Activated CD4-positive, alpha-beta T cell treated with anti-CD3 and anti-CD28 coated beads, Interleukin-2, Interleukin-6, amounts not matched to agents 100 ng/mL and 50 ng/mL, durations not matched to agents 16 hours and 8 hours (primary cell): ENCODE data around the gene CYP4F3.
"Not testable (repeated sequence)": the region's sequence is repeated elsewhere in the genome, so short reads cannot be mapped to it uniquely, and the experiment has no call there.

ENCODE experiments used
- DNase-seq: peaks from one replicate; pipeline ENCODE4 v3.0.0-alpha.2; 2020

Gene CYP4F3

DNA sequence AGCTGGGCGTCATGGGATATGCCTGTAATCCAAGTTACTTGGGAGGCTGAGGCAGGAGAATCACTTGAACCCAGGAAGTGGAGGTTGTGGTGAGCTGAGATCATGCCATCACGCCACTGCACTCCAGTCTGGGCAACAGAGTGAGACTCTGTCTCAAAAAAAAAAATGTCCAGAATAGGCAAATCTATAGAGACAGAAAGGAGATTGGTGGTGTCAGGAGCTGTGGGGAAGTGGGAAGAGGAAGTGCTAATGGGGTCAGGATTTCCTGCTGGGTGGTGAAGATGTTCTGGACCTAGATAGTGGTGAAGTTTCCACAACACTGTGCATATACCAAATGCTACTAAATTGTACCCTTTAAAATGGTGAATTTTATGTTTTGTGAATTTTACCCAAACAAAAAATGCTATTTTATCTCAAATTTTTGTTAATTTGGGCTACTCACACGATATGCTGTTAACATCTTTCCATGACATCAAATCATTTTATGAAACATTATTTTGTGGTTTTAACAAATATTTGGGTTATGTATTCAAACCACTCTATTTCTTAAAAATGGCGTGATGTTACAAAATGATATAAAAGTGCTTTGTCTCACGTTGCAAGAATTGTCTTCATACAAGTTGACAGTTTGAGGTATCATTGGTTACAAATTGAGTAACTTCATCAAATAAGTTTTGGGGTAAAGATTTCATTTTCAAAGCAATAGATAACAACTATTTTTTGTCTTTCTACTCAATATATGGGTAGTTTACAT lies 7.4 kb upstream of the CYP4F3 start:
- no peak for DNase-seq

GRCh38 chr19:15634105-15634504 lies 6.6 kb upstream of the CYP4F3 start:
- DNase-seq: no peak

- no peak for DNase-seq
Measured at GRCh38 chr19:15635016-15635805, 5.5 kb upstream of the CYP4F3 start.

DNA sequence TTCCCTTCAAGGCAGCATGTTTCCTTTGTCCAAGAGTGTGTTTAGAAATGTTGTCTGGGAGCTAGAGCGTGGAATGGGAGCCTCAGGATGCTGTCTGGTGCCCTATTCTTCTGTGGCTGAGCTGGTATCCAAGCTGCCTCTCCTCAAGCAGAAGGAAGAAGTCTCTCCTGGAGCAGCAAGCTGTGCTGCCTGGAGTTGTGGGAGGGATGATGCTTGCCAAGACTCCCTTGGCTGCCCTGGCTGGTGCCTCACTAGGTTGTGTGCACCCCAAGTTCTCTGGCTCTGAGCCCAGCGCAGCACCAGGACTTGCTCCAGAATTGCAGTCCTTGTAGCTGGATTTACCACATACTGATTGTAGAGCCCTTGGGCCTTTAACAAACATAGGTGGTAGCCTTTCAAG lies 4.7 kb upstream of the CYP4F3 start:
- DNase-seq: no peak

DNA sequence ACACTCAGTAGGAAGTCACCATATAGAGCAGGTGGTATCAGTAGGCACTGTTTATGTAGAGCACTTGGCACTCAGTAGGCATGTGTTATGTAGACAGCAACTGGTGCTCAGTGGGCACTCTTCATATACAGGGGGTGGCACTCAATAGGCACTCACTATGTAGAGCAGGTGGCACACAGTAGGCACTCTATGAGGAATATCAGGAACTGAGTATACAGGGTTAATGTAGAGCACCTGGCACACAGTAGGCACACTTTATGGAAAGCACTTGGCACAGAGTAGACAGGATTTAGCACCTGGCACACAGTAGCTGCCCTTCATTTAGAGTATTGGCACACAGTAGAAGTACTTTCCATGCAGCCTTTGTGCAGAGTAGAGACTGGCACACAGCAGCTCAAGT lies 1.1 kb upstream of the CYP4F3 start:
- no peak for DNase-seq

GRCh38 chr19:15640904-15641597 lies 354 bp downstream of the CYP4F3 start:
- no peak for DNase-seq

DNA sequence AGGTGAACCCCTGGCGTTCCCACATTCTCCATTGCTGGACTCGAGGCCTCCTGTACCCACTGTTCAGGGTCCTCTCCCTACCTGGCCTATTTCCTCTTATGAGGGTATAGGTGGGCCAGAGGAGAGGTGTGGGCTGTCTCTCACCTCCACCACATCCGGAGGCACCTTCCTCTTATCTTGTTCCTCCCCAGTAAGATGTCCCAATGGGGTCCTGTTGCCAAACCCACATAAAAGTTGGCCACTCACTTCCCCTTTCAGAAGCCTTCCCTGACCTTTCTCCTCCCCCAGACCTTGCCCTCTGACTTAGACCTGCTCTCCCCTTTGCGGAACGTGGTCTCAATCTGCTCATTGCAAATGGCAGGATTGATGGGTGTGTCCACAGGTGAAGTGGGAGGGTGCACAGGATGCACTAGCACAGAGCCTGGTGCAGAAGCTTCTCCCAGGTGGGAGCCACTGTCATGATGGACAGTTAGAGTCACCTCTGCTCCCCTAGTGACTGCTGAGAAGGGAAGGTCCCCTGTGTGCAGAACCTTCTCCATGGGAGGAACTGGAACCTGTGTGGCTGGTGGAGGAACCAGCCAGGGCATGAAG lies 1.3 kb downstream of the CYP4F3 start:
- DNase-seq: no peak

- DNase-seq: no peak
Measured at GRCh38 chr19:15642807-15643206, 2.1 kb downstream of the CYP4F3 start.

GRCh38 chr19:15643387-15643786 lies 2.7 kb downstream of the CYP4F3 start:
- no peak for DNase-seq

DNA sequence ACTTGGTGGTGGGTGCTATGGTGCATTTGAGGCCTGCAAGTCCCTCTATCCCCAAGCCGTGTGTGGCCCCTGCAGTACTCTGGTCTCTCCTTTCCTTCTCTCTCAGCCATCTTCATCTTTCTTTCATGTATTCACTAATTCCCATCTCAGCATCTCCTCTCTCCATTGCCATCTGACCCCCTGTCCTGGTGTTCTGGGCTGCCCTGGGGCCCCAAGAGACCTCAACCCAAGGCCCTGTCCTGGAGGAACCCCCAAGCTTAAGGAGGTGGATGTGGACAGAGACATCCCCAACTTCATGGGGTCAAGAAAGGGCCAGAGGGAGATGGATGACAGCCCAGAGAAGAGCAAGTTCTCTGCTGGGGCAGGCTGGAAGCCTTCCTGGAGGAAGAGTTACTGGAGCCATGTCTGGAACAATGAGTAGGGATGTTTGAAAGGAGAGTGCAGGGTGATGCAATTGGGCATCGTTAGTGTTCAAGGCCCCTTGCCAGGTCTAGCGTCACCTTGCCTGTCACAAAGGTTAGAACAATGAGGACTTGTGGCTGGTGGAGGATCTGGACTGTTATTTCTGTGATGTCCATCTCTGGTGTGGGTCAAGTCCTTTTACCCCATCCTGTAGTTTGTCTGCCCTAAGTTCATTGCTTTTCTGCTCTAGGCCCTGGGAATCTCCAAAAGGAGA lies 3.5 kb downstream of the CYP4F3 start:
- no peak for DNase-seq

- no peak for DNase-seq
Measured at GRCh38 chr19:15644816-15645215, 4.1 kb downstream of the CYP4F3 start.

GRCh38 chr19:15649526-15649925 lies 8.8 kb downstream of the CYP4F3 start:
- DNase-seq: no peak

DNA sequence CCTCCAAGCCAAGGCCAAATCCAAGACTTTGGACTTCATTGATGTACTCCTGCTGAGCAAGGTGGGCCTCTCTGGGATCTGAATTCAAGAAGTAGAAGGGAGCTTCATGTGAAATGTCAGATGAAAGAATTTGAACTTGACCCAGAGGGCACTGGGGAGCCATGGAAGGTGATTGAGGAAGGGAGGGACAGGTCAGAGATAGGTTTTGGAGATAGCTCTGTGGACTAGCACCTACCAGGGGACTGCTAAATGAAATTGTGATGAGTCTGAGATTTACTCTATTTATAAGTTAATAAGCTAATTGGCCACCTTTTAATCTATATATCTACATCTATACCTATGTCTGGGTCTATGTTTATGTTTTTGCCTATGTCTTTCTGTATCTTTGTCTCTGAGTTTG lies 9.4 kb downstream of the CYP4F3 start:
- DNase-seq: not testable (repeated sequence)

DNA sequence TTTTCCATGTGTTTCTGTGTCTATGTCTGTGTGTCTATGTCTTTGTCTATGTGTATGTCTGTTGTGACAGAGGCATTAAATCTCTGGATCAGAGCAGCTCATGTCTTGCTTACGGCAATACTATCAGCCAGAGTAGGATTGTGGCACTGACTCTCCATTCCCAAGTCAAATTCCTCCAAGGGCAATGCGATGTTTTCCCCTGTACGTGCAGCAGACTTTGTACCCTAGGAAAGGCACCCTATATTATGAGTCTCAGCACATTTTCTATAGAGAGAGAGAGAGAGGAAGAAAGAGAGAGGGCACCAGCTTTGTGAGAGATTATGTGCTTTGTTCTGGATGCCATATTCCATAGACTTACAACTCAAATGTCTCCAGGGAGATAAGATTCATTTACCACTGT lies 11.1 kb downstream of the CYP4F3 start:
- no peak for DNase-seq

- no peak for DNase-seq
Measured at GRCh38 chr19:15652559-15653278, 12.0 kb downstream of the CYP4F3 start.

DNA sequence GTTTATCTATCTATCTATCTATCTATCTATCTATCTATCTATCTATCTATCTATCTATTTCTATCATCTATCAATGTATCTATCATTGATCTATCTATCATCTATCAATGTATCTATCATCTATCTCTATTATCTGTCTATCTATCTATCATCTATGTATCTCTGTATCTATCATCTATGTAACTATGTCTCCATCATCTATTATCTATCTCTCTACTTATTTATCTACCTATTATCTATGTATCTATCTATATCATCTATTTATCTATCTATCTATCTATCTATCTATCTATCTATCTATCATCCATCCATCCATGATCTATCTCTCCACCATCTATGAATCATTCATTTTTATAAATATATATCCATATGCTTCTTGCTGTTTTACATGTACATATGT lies 15.8 kb downstream of the CYP4F3 start:
- no peak for DNase-seq

- DNase-seq: no peak
Measured at GRCh38 chr19:15663247-15663646, 22.6 kb downstream of the CYP4F3 start.

DNA sequence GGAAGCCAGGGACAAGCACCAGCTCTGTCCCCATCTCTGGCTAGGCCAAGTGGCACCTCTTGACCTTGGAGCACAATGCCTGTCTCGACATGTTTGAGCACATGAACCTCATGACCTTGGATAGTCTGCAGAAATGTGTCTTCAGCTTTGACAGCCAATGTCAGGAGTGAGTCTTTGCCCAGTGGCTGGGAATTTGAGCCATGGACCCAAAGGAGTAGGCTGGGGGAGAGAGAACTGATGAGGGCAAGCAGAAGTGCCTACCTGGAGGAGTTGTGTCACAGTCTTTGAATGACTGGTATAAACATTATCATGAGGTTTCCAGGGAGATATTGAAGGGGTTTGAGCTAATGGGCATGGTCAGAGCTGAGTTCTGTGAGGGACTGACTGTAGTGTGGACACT lies 25.5 kb downstream of the CYP4F3 start:
- no peak for DNase-seq

- DNase-seq: no peak
Measured at GRCh38 chr19:15666883-15667282, 26.2 kb downstream of the CYP4F3 start.

DNA sequence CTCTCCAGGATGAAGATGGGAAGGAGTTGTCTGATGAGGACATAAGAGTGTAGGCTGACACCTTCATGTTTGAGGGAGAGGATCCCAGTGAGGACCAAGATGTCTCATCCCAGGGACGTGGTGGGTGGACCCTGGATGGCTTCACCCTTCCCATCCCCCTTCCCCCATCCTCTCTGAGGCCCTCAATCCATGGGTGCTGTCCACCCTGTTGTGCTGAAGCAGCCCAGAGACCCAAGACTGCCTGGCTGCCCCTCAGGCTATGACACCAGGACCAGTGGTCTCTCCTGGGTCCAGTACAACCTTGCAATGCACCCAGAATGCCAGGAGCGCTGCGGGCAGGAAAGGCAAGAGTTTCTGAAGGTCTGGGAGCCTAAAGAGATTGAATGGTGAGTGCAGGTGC lies 28.7 kb downstream of the CYP4F3 start:
- no peak for DNase-seq

GRCh38 chr19:15669891-15670290 lies 29.2 kb downstream of the CYP4F3 start:
- DNase-seq: no peak

DNA sequence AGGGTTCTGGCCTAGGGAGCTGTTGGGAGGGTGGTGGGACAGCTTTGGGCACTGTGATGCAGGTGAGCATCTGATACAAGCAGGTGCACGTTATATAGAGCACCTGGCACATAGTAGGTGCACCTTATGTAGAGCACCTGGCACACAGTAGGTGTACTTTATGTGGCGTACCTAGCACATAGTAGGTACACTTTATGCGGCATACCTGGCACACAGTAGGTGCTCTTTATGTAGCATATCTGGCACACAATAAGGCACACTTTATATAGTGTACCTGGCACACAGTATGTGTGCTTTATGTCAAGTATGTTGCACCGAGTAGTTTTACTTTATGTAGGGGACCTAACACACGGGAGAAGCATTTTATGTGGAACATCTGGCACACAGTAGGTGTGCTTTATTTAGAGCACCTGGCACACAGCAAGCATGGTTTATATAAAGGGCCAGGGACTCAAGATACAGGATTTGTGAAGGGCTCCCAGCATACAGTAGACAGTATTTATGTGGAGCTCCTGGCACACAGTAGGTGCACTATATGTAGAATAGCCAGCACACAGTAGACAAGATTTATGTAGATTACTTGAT lies 30.6 kb downstream of the CYP4F3 start:
- DNase-seq: no peak
